HG03060 (cell line): ENCODE data around the gene SLC20A1.
A peak's percentile ranks its signal among the peaks of the same experiment; 100 is the strongest.

ENCODE experiments used
- ATAC-seq: cut with Tn5 transposase; IDR thresholded peaks from one replicate; pipeline ENCODE4 v1.9.1; 2021; ENCODE audit warnings: low read depth, moderate number of reproducible peaks; ENCODE audit not compliant: unreplicated experiment

The SLC20A1 gene

DNA sequence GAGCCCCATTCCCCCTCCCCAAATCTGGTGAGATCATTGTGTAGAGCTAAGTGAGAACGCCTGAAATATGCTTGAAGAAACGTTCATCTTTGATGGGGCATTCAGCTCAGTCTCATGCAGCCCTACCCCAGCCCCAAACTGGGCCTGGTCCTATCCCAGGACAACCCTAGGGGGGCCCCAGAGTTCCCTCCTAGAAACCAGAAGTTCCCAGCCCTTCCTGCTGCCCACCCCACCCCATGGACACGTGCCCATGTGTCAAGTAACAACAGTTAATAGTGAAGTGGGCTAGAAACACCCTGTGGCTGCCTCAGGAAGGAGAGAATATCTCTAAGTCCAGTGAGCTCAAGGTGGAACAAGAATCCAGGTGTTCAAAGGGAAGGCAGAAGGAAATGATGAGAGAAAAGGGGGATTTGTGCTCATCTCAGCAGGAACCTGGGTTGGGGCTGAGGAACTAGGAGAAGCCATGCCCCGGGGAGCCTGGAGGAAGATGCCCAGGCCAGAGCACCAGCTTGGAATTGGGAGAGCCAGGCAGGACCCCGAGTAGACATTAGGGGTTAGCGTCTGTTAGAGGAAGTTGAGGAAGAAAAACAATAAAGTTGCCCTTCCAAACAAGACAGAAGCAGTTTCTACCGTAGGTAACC is 20.1 kb upstream of the SLC20A1 start:
- ATAC-seq = no peak

- ATAC-seq = no peak
Observed at GRCh38 chr2:112626604-112627059, 19.1 kb upstream of the SLC20A1 start.

DNA sequence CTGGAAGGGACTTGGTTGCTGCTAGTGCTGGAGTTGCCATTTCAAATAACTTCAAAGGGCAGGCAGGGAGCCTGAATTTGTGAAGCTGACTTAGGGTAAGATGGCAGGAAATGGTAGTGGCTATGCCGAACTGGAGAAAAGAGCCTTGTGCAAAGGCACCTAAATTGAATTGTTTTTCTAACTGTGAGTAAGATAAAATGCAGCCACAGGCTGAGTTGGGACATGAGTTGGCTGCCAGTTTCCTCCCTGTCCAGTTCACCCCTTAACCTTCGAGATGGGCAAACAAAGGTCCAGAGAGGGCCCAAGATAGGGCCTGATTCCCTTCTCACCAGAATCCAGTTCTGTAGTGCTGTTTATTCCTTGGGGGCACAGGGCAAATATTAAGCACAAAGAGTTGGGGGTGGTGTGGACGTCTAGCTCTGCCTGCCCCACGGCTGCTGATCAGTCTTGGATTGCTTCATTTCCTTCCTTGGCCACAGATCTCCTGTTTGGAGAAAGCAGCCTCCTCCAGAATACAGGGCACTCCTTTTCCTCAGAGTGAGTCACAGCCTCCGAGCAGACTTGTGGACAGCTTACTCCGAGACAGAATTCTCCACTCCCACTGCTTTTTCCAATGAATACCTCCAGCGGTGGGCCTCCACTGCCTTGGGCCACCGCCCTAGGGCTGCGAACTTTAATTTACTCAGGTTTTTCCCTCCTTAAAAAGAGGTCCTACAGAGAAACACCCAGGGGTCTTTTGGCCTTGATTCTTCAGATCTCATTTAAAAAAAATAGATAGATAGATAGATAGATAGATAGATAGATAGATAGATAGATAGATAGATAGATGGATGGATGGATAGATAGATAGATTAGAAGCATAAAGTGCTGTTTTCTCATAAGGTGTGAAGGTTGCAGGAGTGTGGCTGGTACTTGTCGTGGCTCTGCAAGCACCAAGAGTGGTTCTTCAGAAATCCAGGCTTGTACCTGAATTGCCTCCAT is 18.4 kb upstream of the SLC20A1 start:
- no peak for ATAC-seq

DNA sequence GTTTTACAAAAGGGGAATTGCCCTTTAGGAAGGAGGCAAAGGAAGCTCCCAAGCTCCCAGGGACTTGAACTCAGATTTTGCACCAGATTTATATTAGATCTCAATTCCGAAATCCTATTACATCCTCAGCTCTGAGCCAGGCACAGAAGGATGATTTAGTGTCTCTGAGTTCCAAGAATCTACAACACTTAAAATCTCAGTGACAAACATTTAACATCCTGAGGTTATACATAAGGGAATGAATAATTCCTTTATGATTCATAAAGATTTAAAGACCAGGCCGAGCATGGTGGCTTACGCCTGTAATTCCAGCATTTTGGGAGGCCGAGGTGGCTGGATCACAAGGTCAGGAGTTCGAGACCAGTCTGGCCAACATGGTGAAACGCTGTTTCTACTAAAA is 16.5 kb upstream of the SLC20A1 start:
- no peak for ATAC-seq

GRCh38 chr2:112629823-112630222 is 15.9 kb upstream of the SLC20A1 start:
- ATAC-seq = no peak

DNA sequence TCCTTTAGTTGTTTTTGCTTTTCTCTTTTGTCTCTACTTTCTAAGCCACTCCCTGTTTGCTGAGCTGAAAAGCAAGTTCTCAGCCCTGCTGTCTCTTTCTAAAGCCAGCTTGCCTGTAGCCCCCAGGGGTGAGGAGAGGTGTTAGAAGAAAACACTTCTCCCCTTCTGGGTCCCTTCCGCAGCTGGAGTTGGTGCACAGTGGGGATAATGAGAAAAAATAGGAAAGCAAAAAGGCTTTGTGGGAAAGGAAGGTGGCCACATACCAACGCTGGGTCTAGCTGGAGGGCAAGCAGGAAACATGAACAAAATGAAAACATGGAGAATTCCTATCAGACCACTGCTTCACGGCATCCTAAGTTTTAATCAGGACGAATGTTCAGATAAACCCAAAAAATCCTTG is 15.5 kb upstream of the SLC20A1 start:
- no peak for ATAC-seq

DNA sequence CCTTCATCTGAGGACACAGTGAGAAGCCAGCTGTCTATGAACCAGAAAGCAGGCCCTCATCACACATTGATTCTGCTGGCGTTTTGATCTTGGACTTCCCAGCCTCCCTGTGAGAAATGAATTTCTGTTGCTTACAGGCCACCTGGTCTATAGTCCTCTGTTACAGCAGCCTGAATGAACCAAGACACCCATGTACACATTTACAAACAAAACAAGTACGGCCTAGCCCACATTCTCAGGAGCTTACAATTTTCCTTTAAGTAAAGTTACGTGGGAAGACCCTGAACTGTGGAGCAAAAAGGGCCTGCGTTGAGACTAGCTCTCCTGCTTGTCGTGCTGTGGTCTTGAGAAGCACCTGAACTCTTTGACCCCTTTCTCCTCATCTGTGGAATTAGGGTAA is 12.0 kb upstream of the SLC20A1 start:
- no peak for ATAC-seq

- ATAC-seq = no peak
Observed at GRCh38 chr2:112634153-112634873, 11.4 kb upstream of the SLC20A1 start.

DNA sequence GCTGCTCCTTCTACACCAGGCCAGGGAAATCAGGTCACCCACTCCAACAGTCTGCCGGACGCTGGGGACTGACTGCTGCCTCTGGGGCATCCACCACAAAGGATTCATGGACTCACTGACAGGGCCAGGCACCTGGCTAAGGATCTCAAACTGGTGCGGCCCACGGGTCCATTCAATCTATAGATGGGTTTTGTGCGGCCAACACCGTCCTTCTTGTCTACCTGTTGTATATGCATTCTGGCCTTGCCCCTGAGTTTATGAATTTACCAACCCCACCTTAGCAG is 10.9 kb upstream of the SLC20A1 start:
- ATAC-seq = no peak

- ATAC-seq = peak; percentile 82
Observed at GRCh38 chr2:112636605-112637288, 9.0 kb upstream of the SLC20A1 start.

DNA sequence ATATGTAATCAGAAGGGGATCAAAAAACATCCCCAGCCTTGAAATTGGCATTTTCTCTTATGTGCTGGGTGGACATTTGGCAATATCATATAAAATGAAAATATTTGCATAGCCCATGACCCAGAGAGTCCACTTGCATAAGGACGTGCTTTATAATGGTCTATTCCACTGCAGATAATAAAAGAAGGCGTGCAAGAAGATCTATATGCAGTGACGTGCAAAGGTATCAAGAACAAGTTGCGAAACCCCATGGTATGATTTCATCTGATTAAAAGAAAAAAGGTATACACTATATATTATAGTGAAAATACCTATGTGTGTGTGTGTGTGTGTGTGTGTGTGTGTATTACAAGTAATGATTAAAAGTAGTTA is 8.5 kb upstream of the SLC20A1 start:
- no peak for ATAC-seq

DNA sequence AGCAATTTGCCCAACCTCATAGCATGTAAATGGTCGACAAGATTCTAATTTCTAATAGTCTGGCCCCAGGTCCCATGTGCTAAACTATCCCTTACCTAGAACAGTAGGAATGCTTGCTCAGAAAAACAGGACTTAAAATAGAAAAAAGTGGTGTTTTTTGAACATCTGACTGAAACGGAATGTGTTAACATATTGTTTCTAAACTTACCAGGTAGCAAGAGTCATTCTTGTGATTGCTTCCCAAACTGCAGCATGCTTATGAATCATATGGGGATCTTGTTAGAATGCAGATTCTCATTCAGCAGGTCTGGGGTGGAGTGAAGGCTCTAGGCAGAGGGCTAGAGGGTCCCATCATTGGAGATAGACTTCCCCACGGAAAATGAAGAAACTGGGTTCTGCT is 5.8 kb upstream of the SLC20A1 start:
- ATAC-seq = no peak

DNA sequence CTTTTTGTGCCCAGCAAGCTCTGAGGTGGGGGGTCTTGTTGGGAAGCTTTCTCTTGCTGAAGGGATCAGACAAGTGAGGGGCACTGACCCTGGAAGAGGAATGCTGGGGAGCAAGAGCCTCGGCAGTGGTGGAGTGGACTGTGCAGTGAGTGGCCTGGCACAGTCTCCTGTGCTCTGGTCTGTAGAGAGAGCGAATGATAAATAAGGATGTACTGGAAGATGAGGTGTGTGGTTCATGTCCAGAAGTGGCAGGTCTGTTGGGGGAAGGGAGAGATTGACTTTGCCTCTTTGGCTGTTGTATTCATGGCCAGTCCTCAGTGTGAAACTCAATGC is 5.3 kb upstream of the SLC20A1 start:
- no peak for ATAC-seq

DNA sequence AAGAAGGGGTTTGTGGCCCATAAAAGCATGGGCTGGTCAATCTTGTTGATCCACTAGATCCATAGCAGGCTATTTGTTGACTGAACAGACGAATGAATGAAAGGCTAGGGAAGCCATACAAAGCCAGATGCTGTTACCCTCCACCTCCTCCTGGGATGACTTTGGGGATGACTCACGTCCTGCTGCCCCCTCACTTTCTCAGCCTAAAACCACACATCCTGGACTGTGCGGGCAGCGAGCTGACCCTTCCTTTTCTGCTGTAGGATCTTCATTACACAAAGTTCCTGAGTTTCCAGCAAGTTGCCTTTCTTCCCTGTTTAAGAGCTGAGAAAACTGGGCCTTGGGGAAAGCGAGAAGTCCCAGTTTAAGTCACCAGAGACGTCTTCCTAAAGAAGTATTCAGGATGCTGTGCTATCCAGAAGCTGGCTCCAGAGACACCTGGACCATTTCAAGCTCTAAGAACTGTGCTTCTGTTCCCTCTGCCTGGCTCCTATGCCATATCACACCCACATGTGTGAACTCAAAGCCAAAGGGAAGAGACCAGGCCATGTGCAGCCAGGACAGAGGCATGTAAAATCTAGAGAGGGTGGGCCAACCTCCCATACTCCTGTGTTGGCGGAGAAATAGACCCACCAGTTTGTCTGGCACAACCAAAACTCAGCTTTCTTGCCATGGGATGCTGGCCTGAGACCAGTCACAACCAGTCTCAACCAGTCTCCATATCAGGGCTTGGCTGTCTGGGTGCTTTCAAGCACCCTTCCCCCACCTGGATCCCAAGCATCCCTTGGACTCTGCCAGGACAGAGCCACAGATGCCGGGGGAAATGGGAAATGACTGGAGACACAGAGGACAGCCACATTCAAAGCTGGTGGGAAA is 4.7 kb upstream of the SLC20A1 start:
- ATAC-seq = no peak

DNA sequence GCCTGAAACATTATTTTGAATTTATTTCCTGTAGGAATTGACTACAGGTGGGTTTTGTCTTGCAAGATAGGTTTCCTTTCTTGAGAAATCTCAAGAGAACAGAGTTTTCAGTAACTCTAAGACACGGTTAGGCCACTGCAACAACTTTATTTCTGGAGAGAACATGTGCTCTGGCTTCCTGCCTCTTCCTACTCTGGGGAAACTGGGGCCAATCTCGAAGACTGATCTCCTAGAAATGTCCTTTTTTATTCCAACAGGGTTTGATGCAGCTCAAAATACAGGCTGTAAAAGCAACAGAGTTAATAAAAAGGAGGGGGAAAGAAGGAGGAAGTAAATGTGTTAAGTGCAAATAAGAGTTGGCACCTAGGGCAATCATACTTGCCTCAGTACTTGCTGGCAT is 4.0 kb upstream of the SLC20A1 start:
- ATAC-seq = no peak

- no peak for ATAC-seq
Observed at GRCh38 chr2:112642561-112642960, 3.2 kb upstream of the SLC20A1 start.

DNA sequence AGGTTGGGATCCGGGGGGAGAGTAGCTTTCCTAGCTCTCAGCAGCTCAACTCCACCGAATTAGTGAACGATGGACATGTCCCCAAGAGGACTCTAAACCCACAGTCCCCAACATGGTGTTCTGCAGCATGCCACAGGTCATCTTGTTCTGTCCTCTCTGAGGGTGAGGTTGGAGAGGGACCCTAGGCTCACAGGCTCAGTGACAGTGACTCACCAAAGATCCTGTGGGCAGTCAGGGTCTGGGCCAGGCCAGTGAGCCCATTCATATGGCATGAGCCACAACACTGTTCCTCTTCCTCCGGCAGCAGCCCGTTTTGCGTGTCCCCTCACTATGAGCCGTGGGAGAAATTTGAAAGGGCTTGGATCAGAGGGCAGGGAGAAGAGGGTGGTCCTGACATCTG is 2.8 kb upstream of the SLC20A1 start:
- ATAC-seq = no peak

DNA sequence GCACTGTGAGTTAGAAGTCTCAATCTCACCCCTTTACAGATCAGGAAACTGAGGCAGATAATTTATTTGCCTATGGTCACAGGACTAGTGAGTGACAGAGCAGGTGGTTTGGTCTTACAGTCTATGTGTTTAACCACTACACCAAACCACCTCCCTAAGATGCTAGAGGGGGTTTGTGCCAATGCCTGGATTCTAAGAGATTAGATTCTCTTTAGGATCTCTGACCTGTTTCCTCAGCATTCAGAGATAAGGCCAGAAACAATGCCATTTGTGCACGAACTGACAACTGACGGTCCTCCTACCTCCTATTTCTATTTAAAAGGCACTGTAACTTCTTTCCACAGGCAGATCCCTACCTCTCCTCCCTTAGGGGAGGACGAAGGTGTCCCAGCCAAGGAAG is 2.3 kb upstream of the SLC20A1 start:
- ATAC-seq = no peak

- no peak for ATAC-seq
Observed at GRCh38 chr2:112644155-112644932, 1.4 kb upstream of the SLC20A1 start.
